Stomach (tissue), 9 donors: Measurements from ENCODE around the gene XRCC1. TPM values are rescaled to one million over a fixed set of nuclear protein-coding genes. Genes with fewer than 3 reads are reported as not detected.
A peak's percentile ranks its signal among the peaks of the same experiment; 100 is the strongest.
"Not testable (repeated sequence)": the region's sequence is repeated elsewhere in the genome, so short reads cannot be mapped to it uniquely, and the experiment has no call there.

ENCODE experiments used
- DNase-seq, 2 donors: peaks; one replicate each; pipeline versions ENCODE4 v3.0.0 to v3.0.0-alpha.2; 2013 to 2019
- H3K27ac ChIP-seq, 5 donors: fragments of 200-600 bp in 4 of 5; sonication (generic) in 4 of 5; one replicate each; pipeline ENCODE4 v1.5.1; 2013 to 2019; ENCODE audit warnings: mild to moderate bottlenecking in 1 of 5, moderate library complexity in 1 of 5
- H3K27me3 ChIP-seq, 3 donors: fragments of 200-600 bp; sonication (generic); one replicate each; pipeline ENCODE4 v1.5.1; 2017 to 2019; ENCODE audit warnings: mixed run types in 1 of 3
- H3K36me3 ChIP-seq, 4 donors: fragments of 200-600 bp; sonication (generic); 1 replicate in 3 of 4; 2 replicates in 1 of 4; pipeline ENCODE4 v1.5.1; 2016 to 2019
- H3K4me1 ChIP-seq, 4 donors: fragments of 200-600 bp; sonication (generic); one replicate each; pipeline ENCODE4 v1.5.1; 2016 to 2019
- H3K4me3 ChIP-seq, 4 donors: fragments of 200-600 bp; sonication (generic) in 3 of 4; one replicate each; pipeline ENCODE4 v1.5.1; 2016 to 2019; ENCODE audit warnings: mild to moderate bottlenecking in 1 of 4
- H3K9me3 ChIP-seq, 4 donors: fragments of 200-600 bp; sonication (generic); one replicate each; pipeline ENCODE4 v1.5.1; 2016 to 2019
- CTCF ChIP-seq, 7 experiments: fragments of 450-650 bp in 4 of 7; fragments of 200-600 bp in 3 of 7; sonication (generic) in 3 of 7; IDR thresholded peaks; one replicate each; pipeline ENCODE4 v1.5.1; 2016 to 2019; ENCODE audit warnings: antibody characterized with exemption in 7 of 7, control low read depth in 2 of 7, mild to moderate bottlenecking in 1 of 7
- EP300 ChIP-seq: sonication (generic); formaldehyde crosslinking; IDR thresholded peaks from one replicate; pipeline ENCODE4 v1.6.1; 2017; ENCODE audit warnings: antibody characterized with exemption
- POLR2A ChIP-seq, 4 donors: fragments of 450-650 bp; IDR thresholded peaks; one replicate each; pipeline ENCODE4 v1.6.1; 2016; ENCODE audit warnings: antibody characterized with exemption in 4 of 4, control low read depth in 2 of 4, mild to moderate bottlenecking in 1 of 4, moderate library complexity in 1 of 4
- POLR2AphosphoS5 ChIP-seq, 3 donors: sonication (generic); formaldehyde crosslinking; IDR thresholded peaks; one replicate each; pipeline ENCODE4 v1.6.1; 2016; ENCODE audit warnings: antibody characterized with exemption in 3 of 3
- WGBS, 5 donors: extraction: QIAGEN DNeasy Blood & Tissue Kit in 3 of 5; methylation state at CpG; one replicate each; pipeline versions ENCODE4 v1.1.5 to v1.1.7; 2013 to 2018; 5-methylcytosine and 5-hydroxymethylcytosine counted together
- intact Hi-C: fragments of 100-400 bp; cut with DNase I; formaldehyde crosslinking; loops from one replicate; pipeline ENCODE4 v1.15.1; 2023; ENCODE audit warnings: low total_unique reads
- polyA plus RNA-seq, 3 donors: library from polyadenylated mRNA; stranded (reverse); fragments of 200-250 nt; gene quantifications; one replicate each; pipeline ENCODE4 v1.2.3, GENCODE V29; 2013
- total RNA-seq, 5 donors: library from RNA; depleted of rRNA; stranded (reverse); fragments of >200 nt; gene quantifications; one replicate each; pipeline versions ENCODE4 v1.1.0 to v1.2.3, GENCODE V29; 2014 to 2016
- donor health status: healthy with polysubstance abuse.
- donor health status: Bipolar disorder and iron deficiency.
- donor health status: healthy.

Gene XRCC1
- total and polyA plus RNA-seq, 8 donors = 10.8 to 42.5 (median 17.4) TPM

GRCh38 chr19:43526884-43527859 is 48.2 kb downstream of the XRCC1 start, which contains the start of gene ETHE1:
Gene ETHE1 (minus strand): TSS chr19:43527201. CDS start chr19:43527177, 24 bp downstream.
- Histone ChIP-seq H3K4me1 (peaks cover 20 to 53% (median 38%) of the 10 kb centered on the region in 4 donors), H3K27me3 (no peaks in the 10 kb centered on the region), H3K9me3 (no peaks in the 10 kb centered on the region), H3K36me3 (peaks cover 0 to 4% (median 2%) of the 10 kb centered on the region in 4 donors), H3K4me3 (peak within 1 kb of the TSS; percentile 61 to 96 (median 92)), H3K27ac (peak within 1 kb of the TSS; percentile 86 to 94 (median 88))
- WGBS, 5 donors = 4 to 6% (median 5%) methylated on average over 37 to 54 of the region's 54 CpGs
- peak; percentile 84 to 92 for DNase-seq
- no peak for TF ChIP-seq EP300
- TF ChIP-seq POLR2A (IDR thresholded peaks at IDR 0.05) = peak in 1 of 4 donors; percentile 49
- TF ChIP-seq POLR2AphosphoS5 (IDR thresholded peaks at IDR 0.05) = peak; percentile 50 to 91 (median 87)
- intact Hi-C loops = no loop called here

GRCh38 chr19:43525836-43526771 is 49.2 kb downstream of the XRCC1 start:
- H3K4me3 ChIP-seq = peak overlapping the region; percentile 61 to 96 (median 92)
- TF ChIP-seq POLR2A (IDR thresholded peaks at IDR 0.05) = no peak
- no peak for TF ChIP-seq EP300
- no peak for TF ChIP-seq POLR2AphosphoS5 (IDR thresholded peaks at IDR 0.05)
- TF ChIP-seq CTCF (IDR thresholded peaks at IDR 0.05) = no peak
- no peaks in the 10 kb centered on the region for H3K27me3 ChIP-seq
- H3K36me3 ChIP-seq = peaks cover 0 to 8% (median 5%) of the 10 kb centered on the region in 4 donors
- peaks cover 17 to 49% (median 32%) of the 10 kb centered on the region in 4 donors for H3K4me1 ChIP-seq
- H3K9me3 ChIP-seq = no peaks in the 10 kb centered on the region
- WGBS, 5 donors = 1 to 3% (median 1%) methylated on average over 16 to 26 of the region's 26 CpGs
- intact Hi-C loops = no loop called here
- peak; percentile 38 to 60 for DNase-seq
- H3K27ac ChIP-seq = peak overlapping the region; percentile 86 to 94 (median 88)

GRCh38 chr19:43524922-43525835 is 50.1 kb downstream of the XRCC1 start:
- no peaks in the 10 kb centered on the region for H3K9me3 ChIP-seq
- peak; percentile 65 to 83 for DNase-seq
- intact Hi-C loops = loop anchor here (5.0 kb wide), 1 partner anchor 78 kb away; no protein-coding TSS in a partner anchor
- peak overlapping the region; percentile 86 to 94 (median 88) for H3K27ac ChIP-seq
- H3K27me3 ChIP-seq = no peaks in the 10 kb centered on the region
- WGBS, 5 donors = 7 to 11% (median 9%) methylated on average over 12 of the region's 12 CpGs
- H3K36me3 ChIP-seq = peaks cover 0 to 12% (median 9%) of the 10 kb centered on the region in 4 donors
- H3K4me1 ChIP-seq = peaks cover 17 to 49% (median 32%) of the 10 kb centered on the region in 4 donors
- TF ChIP-seq POLR2A (IDR thresholded peaks at IDR 0.05) = no peak
- no peak for TF ChIP-seq CTCF (IDR thresholded peaks at IDR 0.05)
- peak in 2 of 3 donors; percentile 74 to 77 for TF ChIP-seq POLR2AphosphoS5 (IDR thresholded peaks at IDR 0.05)
- peak overlapping the region; percentile 61 to 96 (median 92) for H3K4me3 ChIP-seq

- not testable (repeated sequence) for H3K9me3 ChIP-seq, DNase-seq, H3K4me3 ChIP-seq, H3K27me3 ChIP-seq, H3K27ac ChIP-seq
- peaks cover 0 to 12% (median 9%) of the 10 kb centered on the region in 4 donors for H3K36me3 ChIP-seq
- peaks cover 17 to 63% (median 36%) of the 10 kb centered on the region in 4 donors for H3K4me1 ChIP-seq
- 92 to 99% (median 98%) methylated on average over 8 of the region's 8 CpGs for WGBS, 5 donors
- intact Hi-C loops = loop anchor here (5.0 kb wide), 1 partner anchor 76 kb away; no protein-coding TSS in a partner anchor
These were observed 51.6 kb downstream of the XRCC1 start for GRCh38 chr19:43523696-43524095.
